H1 (cell line): Measurements from ENCODE around the gene ADAMTS3.

Source experiments
- CTCF ChIP-seq, 3 experiments: IDR thresholded peaks; 1 replicate in 2 of 3; 2 replicates in 1 of 3; pipeline versions ENCODE4 v1.5.1 to v1.6.1; 2011; ENCODE audit warnings: low read length in 3 of 3, mild to moderate bottlenecking in 3 of 3, inconsistent platforms in 2 of 3, low read depth in 1 of 3, moderate library complexity in 1 of 3; ENCODE audit not compliant: insufficient read depth in 1 of 3; ENCODE audit errors: control extremely low read depth in 1 of 3
- EP300 ChIP-seq, 2 experiments: IDR thresholded peaks; 1 replicate in 1 of 2; 2 replicates in 1 of 2; pipeline ENCODE4 v1.6.1; 2011 to 2012; ENCODE audit warnings: low read depth in 2 of 2, low read length in 2 of 2, mild to moderate bottlenecking in 2 of 2, borderline replicate concordance in 1 of 2, inconsistent platforms in 1 of 2, moderate library complexity in 1 of 2
- EZH2 ChIP-seq: fragments of 200-600 bp; sonication (generic); IDR thresholded peaks from 2 replicates; pipeline ENCODE4 v1.7.1; 2012; ENCODE audit warnings: low read depth, mild to moderate bottlenecking, moderate library complexity, low read length, inconsistent platforms; ENCODE audit not compliant: severe bottlenecking
- HDAC2 ChIP-seq, 2 experiments: fragments of 300-600 bp in 1 of 2; sonication (generic) in 1 of 2; IDR thresholded peaks; 2 replicates each; pipeline ENCODE4 v1.6.1; 2011 to 2012; ENCODE audit warnings: low read depth in 2 of 2, low read length in 2 of 2, mild to moderate bottlenecking in 2 of 2, moderate library complexity in 2 of 2, borderline replicate concordance in 1 of 2, inconsistent platforms in 1 of 2
- RAD21 ChIP-seq, 2 experiments: IDR thresholded peaks in 1 of 2; conservative IDR thresholded peaks in 1 of 2; 2 replicates each; pipeline ENCODE4 v1.6.1; 2011; ENCODE audit warnings: low read depth in 2 of 2, low read length in 2 of 2, improper control_type of control experiment in 1 of 2, inconsistent platforms in 1 of 2, mild to moderate bottlenecking in 1 of 2, moderate library complexity in 1 of 2
- RBBP5 ChIP-seq: IDR thresholded peaks from 2 replicates; pipeline ENCODE4 v1.7.1; 2012; ENCODE audit warnings: low read depth, mild to moderate bottlenecking, inconsistent platforms, low read length, moderate library complexity, borderline replicate concordance
- SP4 ChIP-seq: IDR thresholded peaks from 2 replicates; pipeline ENCODE4 v1.6.1; 2012; ENCODE audit warnings: low read length, inconsistent platforms
- TAF1 ChIP-seq: IDR thresholded peaks from 2 replicates; pipeline ENCODE4 v1.6.1; 2011; ENCODE audit warnings: mild to moderate bottlenecking, low read depth, low read length
- ZNF274 ChIP-seq: IDR thresholded peaks from 2 replicates; pipeline ENCODE4 v1.7.0; 2012; ENCODE audit warnings: low read length, borderline replicate concordance; ENCODE audit errors: extremely low read depth

- TF ChIP-seq EZH2 (no peak), ZNF274 (no peak), RBBP5 (no peak), CTCF (IDR thresholded peaks at IDR 0.05; ENCODE audit: control extremely low read depth in 1 of 3, insufficient read depth in 1 of 3, low read depth in 1 of 3, low read length in 3 of 3) (no peak), SP4 (no peak), TAF1 (no peak), RAD21 (IDR thresholded peaks at IDR 0.05 in 1 of 2, conservative IDR thresholded peaks at IDR 0.05 in 1 of 2; ENCODE audit: low read depth in 2 of 2, low read length in 2 of 2) (no peak), HDAC2 (IDR thresholded peaks at IDR 0.05; ENCODE audit: borderline replicate concordance in 1 of 2, low read depth in 2 of 2, low read length in 2 of 2) (no peak), EP300 (IDR thresholded peaks at IDR 0.05; ENCODE audit: borderline replicate concordance in 1 of 2, low read depth in 2 of 2, low read length in 2 of 2) (no peak)
These were observed 248.6 kb downstream of the ADAMTS3 start for GRCh38 chr4:72320223-72320948.
